Uterus (tissue), 2 donors: ENCODE data around the gene CD2AP.

Experiments used
- CTCF ChIP-seq, 4 experiments: fragments of 200-600 bp in 2 of 4; fragments of 450-650 bp in 2 of 4; sonication (generic) in 2 of 4; IDR thresholded peaks; one replicate each; pipeline ENCODE4 v1.5.1; 2016 to 2019; ENCODE audit warnings: antibody characterized with exemption in 4 of 4, mild to moderate bottlenecking in 2 of 4, moderate library complexity in 1 of 4
- POLR2A ChIP-seq, 2 donors: fragments of 450-650 bp; IDR thresholded peaks; one replicate each; pipeline ENCODE4 v1.6.1; 2016; ENCODE audit warnings: antibody characterized with exemption in 2 of 2, mild to moderate bottlenecking in 1 of 2, moderate library complexity in 1 of 2

GRCh38 chr6:47495954-47496545, 18.5 kb downstream of the CD2AP start:
- TF ChIP-seq CTCF (IDR thresholded peaks at IDR 0.05) (no peak), POLR2A (IDR thresholded peaks at IDR 0.05) (no peak)
